ENCODE measurements around the gene PLXNA1.

The PLXNA1 gene

DNA sequence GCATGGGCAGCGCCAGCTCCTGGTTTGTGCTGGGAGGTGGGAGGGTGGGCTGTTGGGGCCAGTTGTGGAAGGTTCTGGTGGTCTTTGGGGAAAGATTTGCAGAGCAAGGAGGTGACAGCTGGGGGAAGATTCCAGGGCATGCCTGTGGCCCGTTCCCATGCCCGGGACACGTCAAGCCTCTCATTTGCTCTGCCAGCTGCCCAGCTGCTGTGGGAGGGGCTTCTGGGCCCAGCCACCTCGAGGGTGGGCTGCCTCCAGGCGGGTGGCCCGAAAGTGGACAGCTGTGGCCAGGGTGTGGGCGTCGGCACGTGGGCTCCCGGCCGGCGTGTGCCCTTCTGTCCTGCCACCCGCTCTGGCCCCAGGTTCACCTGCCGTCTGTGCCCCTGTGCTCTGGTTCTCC is 17.2 kb downstream of the PLXNA1 start:
- no peak overlapping the region for H3K4me3 ChIP-seq (ENCODE audit: low read depth, low read length)
- no peak for DNase-seq (ENCODE audit: low read depth)
- no peak for TF ChIP-seq CTCF (IDR thresholded peaks at IDR 0.05; ENCODE audit: low read depth, low read length, missing control alignments)

GRCh38 chr3:127000761-127001160 is 17.8 kb downstream of the PLXNA1 start:
- no peak for TF ChIP-seq CTCF (IDR thresholded peaks at IDR 0.05; ENCODE audit: low read depth, low read length, missing control alignments)
- no peak overlapping the region for H3K4me3 ChIP-seq (ENCODE audit: low read depth, low read length)
- no peak for DNase-seq (ENCODE audit: low read depth)

- TF ChIP-seq CTCF (IDR thresholded peaks at IDR 0.05; ENCODE audit: low read depth, low read length, missing control alignments), result no peak
- no peak overlapping the region for H3K4me3 ChIP-seq (ENCODE audit: low read depth, low read length)
These were observed 18.7 kb downstream of the PLXNA1 start for GRCh38 chr3:127001486-127002194.

DNA sequence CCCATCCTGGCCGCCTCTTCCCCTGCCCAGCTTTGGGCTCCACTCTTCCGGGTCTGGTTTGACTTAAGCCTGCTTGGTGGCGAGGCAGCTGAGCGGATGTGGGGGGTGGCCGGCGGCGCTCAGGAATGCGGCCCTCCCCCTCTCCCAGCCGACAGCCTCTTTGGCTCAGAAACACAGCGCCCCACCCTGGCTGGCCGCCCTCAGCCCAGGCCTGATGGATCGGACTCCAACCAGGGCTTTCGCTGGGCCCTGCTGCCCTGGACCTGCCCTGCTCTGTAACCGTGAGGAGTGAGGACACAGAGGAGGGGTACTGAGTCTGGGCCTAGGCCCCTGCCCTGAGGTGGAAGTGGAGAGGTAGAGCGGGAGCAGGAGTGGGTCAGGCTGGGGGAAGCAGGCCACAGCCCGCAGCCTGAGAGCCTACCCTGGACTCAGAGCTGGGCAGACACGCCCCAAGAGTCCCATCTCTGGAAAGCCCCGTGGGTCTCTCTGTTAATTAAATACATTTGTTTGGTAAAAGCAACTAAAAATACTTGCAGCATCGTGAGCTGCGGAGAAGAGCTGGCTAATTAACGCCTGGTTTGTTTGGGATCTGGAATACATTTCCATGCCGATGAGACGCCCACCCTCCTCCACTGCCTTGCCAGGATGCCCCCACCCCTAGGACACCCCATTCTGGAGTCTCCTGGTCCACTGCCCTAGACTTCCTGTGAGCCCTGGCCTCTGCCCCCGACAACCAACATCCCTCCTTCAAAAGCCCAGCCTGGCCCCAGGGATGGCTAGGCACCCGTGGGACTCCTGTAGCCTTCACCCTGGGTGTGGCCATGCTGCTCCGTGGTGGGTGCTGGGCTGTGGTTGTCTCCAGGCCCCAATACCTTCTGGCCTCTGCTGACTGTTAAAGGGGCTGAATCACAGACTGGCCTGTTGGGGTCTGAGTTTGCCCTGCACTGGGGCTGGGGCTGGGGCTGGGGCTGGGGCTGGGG is 19.6 kb downstream of the PLXNA1 start:
- TF ChIP-seq CTCF (IDR thresholded peaks at IDR 0.05; ENCODE audit: low read depth, low read length, missing control alignments), result peak; percentile 51
- no peak overlapping the region for H3K4me3 ChIP-seq (ENCODE audit: low read depth, low read length)
- DNase-seq (ENCODE audit: low read depth), result peak; percentile 27

More at GRCh38 chr3:127001486-127002194, 18.7 kb downstream of the PLXNA1 start:
- no peak for DNase-seq (ENCODE audit: low read depth)

GRCh38 chr3:127003175-127003555 is 20.2 kb downstream of the PLXNA1 start:
- H3K4me3 ChIP-seq (ENCODE audit: low read depth, low read length), result no peak overlapping the region
- TF ChIP-seq CTCF (IDR thresholded peaks at IDR 0.05; ENCODE audit: low read depth, low read length, missing control alignments), result no peak

GRCh38 chr3:127003601-127004280 is 20.8 kb downstream of the PLXNA1 start:
- no peak for DNase-seq (ENCODE audit: low read depth)
- no peak for TF ChIP-seq CTCF (IDR thresholded peaks at IDR 0.05; ENCODE audit: low read depth, low read length, missing control alignments)
- no peak overlapping the region for H3K4me3 ChIP-seq (ENCODE audit: low read depth, low read length)

More at GRCh38 chr3:127003175-127003555, 20.2 kb downstream of the PLXNA1 start:
- no peak for DNase-seq (ENCODE audit: low read depth)

Measured in GM12864 (cell line).